ENCODE measurements around the gene FCF1.

The FCF1 gene

DNA sequence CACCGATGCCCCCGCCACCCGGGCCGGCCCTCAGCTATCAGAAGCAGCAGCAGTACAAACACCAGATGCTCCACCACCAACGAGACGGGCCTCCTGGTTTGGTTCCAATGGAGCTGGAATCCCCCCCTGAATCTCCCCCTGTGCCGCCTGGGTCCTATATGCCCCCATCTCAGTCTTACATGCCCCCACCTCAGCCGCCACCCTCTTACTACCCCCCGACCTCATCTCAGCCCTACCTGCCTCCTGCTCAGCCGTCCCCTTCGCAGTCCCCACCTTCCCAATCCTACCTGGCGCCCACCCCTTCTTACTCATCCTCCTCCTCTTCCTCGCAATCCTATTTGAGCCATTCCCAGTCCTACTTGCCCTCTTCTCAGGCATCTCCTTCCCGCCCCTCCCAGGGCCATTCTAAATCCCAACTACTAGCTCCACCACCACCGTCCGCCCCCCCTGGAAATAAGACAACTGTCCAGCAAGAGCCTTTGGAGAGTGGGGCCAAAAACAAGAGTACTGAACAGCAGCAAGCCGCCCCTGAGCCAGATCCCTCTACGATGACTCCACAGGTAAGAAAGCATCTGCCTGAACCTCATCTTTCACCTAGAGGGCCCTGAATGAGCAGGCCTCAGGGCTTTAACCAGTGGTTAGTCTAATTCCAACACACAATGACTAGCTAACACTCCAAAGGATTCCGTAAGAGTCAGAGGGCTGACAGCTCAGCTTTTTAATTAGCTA lies 51.0 kb downstream of the FCF1 start:
- ChIA-PET CTCF (interaction anchor here (0.5 to 0.6 kb wide), 3 partner anchors 30 to 539 kb away, joined by 3 to 5 read pairs (median 3); no protein-coding TSS in a partner anchor), POLR2A (interaction anchor here (0.7 to 2.1 kb wide), 7 partner anchors 7 to 163 kb away, joined by 3 to 12 read pairs (median 5); no protein-coding TSS in a partner anchor)
- TF ChIP-seq FOXK2 (IDR thresholded peaks at IDR 0.05), result no peak
- no peak for TF ChIP-seq CTBP1 (IDR thresholded peaks at IDR 0.05; ENCODE audit: borderline replicate concordance)
- DNase-seq (ENCODE audit: extremely low spot score), result peak; percentile 14

DNA sequence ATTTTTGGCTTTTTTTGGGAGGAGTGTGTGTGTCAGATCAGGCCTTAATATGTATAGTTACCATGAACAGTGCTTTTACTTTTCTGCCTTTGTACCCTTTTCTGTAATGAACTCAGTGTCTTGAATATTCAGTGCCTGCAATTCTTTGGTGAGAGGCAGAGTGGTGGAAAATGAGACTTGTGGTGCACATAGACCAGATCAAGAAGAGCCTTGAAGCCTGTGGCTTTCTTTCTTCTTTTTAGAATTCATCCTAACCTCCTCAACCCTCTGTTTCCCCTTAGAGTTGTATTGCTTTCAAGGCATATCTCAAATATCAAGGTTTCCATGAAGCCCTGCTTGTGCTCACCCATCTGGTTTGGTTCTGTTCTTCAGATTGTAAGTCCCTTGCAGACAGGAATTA lies 52.8 kb downstream of the FCF1 start:
- ChIA-PET POLR2A (no interaction called here), CTCF (no interaction called here)
- no peak for TF ChIP-seq FOXM1 (IDR thresholded peaks at IDR 0.05; ENCODE audit: borderline replicate concordance)
- no peak for TF ChIP-seq TARDBP (IDR thresholded peaks at IDR 0.05)
- TF ChIP-seq ELF4 (IDR thresholded peaks at IDR 0.05), result no peak
- TF ChIP-seq PKNOX1 (IDR thresholded peaks at IDR 0.05), result no peak
- no peak for TF ChIP-seq BHLHE40 (IDR thresholded peaks at IDR 0.05; ENCODE audit: borderline replicate concordance)
- TF ChIP-seq LEF1 (IDR thresholded peaks at IDR 0.05; ENCODE audit: borderline replicate concordance), result no peak
- TF ChIP-seq L3MBTL2 (conservative IDR thresholded peaks at IDR 0.05), result no peak
- TF ChIP-seq NFRKB (IDR thresholded peaks at IDR 0.05), result no peak
- no peak for TF ChIP-seq ZNF384 (IDR thresholded peaks at IDR 0.05)
- TF ChIP-seq SP1 (IDR thresholded peaks at IDR 0.05), result no peak
- no peak for TF ChIP-seq HDGF (IDR thresholded peaks at IDR 0.05; ENCODE audit: borderline replicate concordance)
- DNase-seq (ENCODE audit: extremely low spot score), result no peak

- DNase-seq (ENCODE audit: extremely low spot score), result no peak
- peak; percentile 18; the same call in 1 of the 2 replicates for TF ChIP-seq ELF4 (IDR thresholded peaks at IDR 0.05)
- no peak for TF ChIP-seq FOXM1 (IDR thresholded peaks at IDR 0.05; ENCODE audit: borderline replicate concordance)
- POLR2A ChIA-PET, result interaction anchor here (1.2 kb wide), 1 partner anchor 8 kb away, joined by 5 read pairs; the partner anchor contains the start of gene YLPM1
- CTCF ChIA-PET, result no interaction called here
Observed at GRCh38 chr14:74771399-74771798, 58.5 kb downstream of the FCF1 start.

GRCh38 chr14:74784634-74785033 lies 71.7 kb downstream of the FCF1 start:
- POLR2A ChIA-PET, result interaction anchor here (1.8 kb wide), 1 partner anchor 21 kb away, joined by 12 read pairs; the partner anchor contains the start of gene YLPM1
- DNase-seq (ENCODE audit: extremely low spot score), result no peak
- CTCF ChIA-PET, result interaction anchor here (1.1 kb wide), 1 partner anchor 16 kb away, joined by 4 read pairs; no protein-coding TSS in a partner anchor
- TF ChIP-seq ARNT (IDR thresholded peaks at IDR 0.05) (no peak), HDGF (IDR thresholded peaks at IDR 0.05; ENCODE audit: borderline replicate concordance) (no peak), SUZ12 (IDR thresholded peaks at IDR 0.05) (no peak), NFRKB (IDR thresholded peaks at IDR 0.05) (no peak), TARDBP (IDR thresholded peaks at IDR 0.05) (no peak), CTBP1 (IDR thresholded peaks at IDR 0.05; ENCODE audit: borderline replicate concordance) (no peak), ELF4 (IDR thresholded peaks at IDR 0.05) (no peak), SP1 (IDR thresholded peaks at IDR 0.05) (no peak)

- TF ChIP-seq SUZ12 (IDR thresholded peaks at IDR 0.05), result no peak
- TF ChIP-seq NFRKB (IDR thresholded peaks at IDR 0.05), result no peak
- no peak for TF ChIP-seq FOXK2 (IDR thresholded peaks at IDR 0.05)
- TF ChIP-seq L3MBTL2 (conservative IDR thresholded peaks at IDR 0.05), result no peak
- no peak for TF ChIP-seq PKNOX1 (IDR thresholded peaks at IDR 0.05)
- TF ChIP-seq ZNF384 (IDR thresholded peaks at IDR 0.05), result no peak
- ChIA-PET POLR2A (interaction anchor here (1.8 kb wide), 1 partner anchor 21 kb away, joined by 12 read pairs; the partner anchor contains the start of gene YLPM1), CTCF (interaction anchor here (0.7 to 1.1 kb wide), 2 partner anchors 15 to 173 kb away, joined by 3 to 4 read pairs; no protein-coding TSS in a partner anchor)
- DNase-seq (ENCODE audit: extremely low spot score), result no peak
Observed at GRCh38 chr14:74785056-74785613, 72.2 kb downstream of the FCF1 start.

- ChIA-PET POLR2A (no interaction called here), CTCF (no interaction called here)
- no peak for DNase-seq (ENCODE audit: extremely low spot score)
- TF ChIP-seq SUZ12 (IDR thresholded peaks at IDR 0.05) (no peak), ZNF384 (IDR thresholded peaks at IDR 0.05) (no peak), FOXA1 (IDR thresholded peaks at IDR 0.05) (no peak), FOXK2 (IDR thresholded peaks at IDR 0.05) (no peak), LEF1 (IDR thresholded peaks at IDR 0.05; ENCODE audit: borderline replicate concordance) (no peak), L3MBTL2 (conservative IDR thresholded peaks at IDR 0.05) (no peak), FOXM1 (IDR thresholded peaks at IDR 0.05; ENCODE audit: borderline replicate concordance) (no peak), ARNT (IDR thresholded peaks at IDR 0.05) (no peak), HDGF (IDR thresholded peaks at IDR 0.05; ENCODE audit: borderline replicate concordance) (no peak), ELF4 (IDR thresholded peaks at IDR 0.05) (no peak)
Observed at GRCh38 chr14:74786796-74787315, 73.9 kb downstream of the FCF1 start.
